ENCODE results near the gene MAPK13.

- TF ChIP-seq CTCF (IDR thresholded peaks at IDR 0.05; ENCODE audit: insufficient read depth, low read depth, low read length) (peak; percentile 98), EZH2 (IDR thresholded peaks at IDR 0.05; ENCODE audit: insufficient read depth, low read length) (no peak)
These were observed 35.4 kb upstream of the MAPK13 start for GRCh38 chr6:36094753-36095496.
